HG03439 (cell line): ENCODE measurements around the gene FCHO1.

Experiments
- ATAC-seq: cut with Tn5 transposase; IDR thresholded peaks from one replicate; pipeline ENCODE4 v1.9.1; 2021; ENCODE audit warnings: mild to moderate bottlenecking, moderate library complexity; ENCODE audit not compliant: unreplicated experiment

FCHO1 gene

GRCh38 chr19:17734146-17734545 lies 17.1 kb upstream of the FCHO1 start:
- ATAC-seq: no peak

GRCh38 chr19:17735410-17735809 lies 15.9 kb upstream of the FCHO1 start:
- no peak for ATAC-seq

DNA sequence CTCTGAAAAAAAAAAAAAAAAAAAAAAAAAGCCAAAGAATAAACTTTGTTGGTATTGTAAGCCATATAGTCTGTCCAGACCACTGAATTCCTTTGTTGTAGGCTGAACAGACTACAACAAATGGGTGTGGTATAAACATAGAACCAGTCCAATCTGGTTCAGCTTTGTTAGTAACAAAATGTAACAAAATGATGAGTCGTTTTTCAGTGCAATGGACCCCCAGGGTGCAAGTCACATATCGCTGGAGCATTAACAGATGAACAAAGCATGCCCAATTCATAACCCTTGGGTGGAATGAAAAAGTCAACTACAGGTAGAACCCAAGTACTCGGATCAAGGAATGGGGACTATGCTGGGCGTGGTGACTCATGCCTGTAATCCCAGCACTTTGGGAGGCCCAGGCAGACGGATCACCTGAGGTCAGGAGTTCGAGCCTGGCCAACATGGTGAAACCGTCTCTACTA lies 13.6 kb upstream of the FCHO1 start:
- no peak for ATAC-seq

- no peak for ATAC-seq
These were observed 12.0 kb upstream of the FCHO1 start for GRCh38 chr19:17739121-17739875.

- no peak for ATAC-seq
These were observed 9.8 kb upstream of the FCHO1 start for GRCh38 chr19:17741456-17741855.

- no peak for ATAC-seq
These were observed 7.2 kb upstream of the FCHO1 start for GRCh38 chr19:17743874-17744580.

DNA sequence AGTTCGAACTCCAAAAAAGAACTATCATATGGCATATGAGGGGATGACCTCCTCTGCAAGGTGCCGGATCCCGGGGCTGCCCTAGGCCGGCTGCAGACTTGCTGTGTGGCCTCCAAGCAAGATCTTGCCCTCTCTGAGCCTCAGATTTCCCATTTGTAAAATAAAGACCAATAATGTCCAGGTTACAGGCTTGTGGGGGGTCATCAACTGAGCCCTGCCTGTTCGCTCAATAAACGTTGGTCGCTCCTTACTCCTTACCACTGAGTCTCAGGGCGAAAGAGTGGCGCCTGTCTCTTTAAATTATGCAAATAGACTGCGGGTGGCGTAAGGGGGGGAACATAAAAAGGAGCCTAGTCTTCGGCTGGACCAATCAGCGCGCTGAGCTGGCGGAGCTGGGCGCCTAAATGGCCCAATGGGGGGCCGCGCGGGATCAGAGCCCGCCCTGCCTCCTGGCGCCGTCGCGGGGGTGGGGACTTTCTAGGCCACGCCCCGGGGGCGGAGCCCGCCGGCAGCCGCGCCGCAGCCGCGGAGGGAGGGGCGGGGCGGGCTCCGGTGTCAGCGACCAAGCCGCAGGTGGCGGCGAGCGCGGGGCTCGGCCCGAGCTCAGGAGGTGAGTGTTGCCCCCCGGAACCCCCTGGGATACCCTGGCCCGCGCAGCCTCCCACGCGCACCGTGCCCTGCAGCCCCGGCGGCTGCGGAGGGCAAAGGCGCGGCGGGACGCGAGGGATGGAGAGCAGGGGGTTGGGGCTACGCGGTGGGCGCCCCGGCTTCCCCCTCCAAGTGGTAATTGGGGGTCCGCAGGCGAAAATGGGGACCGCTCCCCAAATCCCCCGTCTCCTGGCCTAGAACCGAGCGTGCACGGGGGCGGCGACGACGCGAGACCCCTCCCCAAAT lies 3.8 kb upstream of the FCHO1 start:
- ATAC-seq: peak; percentile 79

- no peak for ATAC-seq
These were observed 2.2 kb upstream of the FCHO1 start for GRCh38 chr19:17748884-17749638.

DNA sequence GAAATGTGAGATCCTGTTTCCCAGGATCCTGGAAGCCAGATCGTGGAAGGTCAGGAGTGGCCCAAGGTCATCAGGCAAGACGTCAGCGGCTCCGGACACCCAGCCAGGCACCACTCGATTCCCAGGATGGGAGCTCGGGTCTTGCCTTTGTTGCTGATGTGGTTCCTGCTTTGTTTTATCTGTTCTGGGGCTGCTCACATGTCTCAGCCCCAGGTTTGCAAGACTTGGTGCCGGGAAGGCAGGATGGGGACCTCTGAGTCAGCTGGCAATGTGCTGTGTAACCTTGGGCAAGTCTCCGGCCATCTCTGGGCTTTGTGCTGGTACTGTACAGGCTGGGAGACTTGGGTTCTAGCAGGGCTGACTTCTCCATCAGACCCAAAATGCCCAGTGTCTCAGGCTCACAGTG lies 1.4 kb upstream of the FCHO1 start:
- no peak for ATAC-seq

- ATAC-seq: no peak
These were observed 616 bp downstream of the FCHO1 start for GRCh38 chr19:17751912-17752273.

- no peak for ATAC-seq
These were observed 1.8 kb downstream of the FCHO1 start for GRCh38 chr19:17752865-17753639.

DNA sequence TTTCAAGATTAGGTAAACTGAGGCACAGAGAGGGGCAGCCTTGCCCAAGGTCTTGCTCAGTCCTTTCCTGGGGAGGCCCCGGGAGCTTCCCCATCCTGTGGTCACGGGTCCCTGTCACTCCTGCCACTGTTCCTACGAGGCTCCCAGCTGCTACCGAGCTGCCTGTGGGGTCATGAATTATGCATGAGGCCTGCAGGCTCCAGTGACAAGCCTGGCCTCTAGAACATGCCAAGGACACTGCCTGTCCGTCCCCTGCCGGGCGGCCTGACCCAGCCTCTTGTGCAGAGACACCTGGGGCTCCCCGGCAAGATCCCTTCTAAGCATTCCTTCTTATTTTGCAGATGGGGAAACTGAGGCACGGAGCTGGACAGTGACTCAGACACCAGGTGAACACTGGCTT lies 2.7 kb downstream of the FCHO1 start:
- ATAC-seq: no peak

DNA sequence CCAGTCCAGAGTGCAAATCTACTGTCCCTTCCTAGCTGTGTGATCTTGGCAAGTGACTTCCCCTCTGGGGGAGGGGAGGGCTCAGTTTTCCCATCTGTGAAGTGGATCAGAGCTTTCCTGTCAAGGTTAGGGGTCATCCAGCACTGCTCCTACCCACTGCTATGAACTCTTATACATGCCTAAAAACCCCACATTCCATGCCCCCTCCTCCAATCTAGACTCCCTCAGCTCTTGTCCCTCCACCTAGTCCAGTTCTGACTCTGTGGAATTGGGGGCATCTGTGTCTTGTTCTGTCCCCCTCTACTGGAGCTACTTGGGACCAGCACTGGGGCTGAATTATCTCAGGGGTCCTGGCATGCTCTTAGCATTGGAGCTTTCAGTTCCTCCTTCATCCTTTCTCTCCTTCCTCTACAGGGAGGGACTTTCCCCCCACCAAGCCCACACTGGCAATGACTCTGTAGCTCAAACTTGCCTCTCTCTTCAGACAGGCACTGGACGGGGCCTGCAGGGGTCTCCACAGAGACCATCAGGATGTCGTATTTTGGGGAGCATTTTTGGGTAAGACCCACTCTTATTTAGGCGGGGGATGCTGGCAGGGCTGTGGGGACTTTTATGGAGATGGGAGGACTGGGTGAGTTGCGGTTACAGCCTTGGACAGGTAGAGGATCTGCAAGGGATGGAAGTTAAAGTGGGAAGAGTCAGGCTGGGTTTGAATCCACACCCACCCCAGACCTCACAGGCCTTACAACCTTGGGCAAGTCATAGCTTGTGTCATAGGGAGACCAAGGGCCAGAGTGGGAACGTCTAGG lies 3.6 kb downstream of the FCHO1 start:
- ATAC-seq: no peak

- ATAC-seq: no peak
These were observed 4.2 kb downstream of the FCHO1 start for GRCh38 chr19:17755443-17755890.

DNA sequence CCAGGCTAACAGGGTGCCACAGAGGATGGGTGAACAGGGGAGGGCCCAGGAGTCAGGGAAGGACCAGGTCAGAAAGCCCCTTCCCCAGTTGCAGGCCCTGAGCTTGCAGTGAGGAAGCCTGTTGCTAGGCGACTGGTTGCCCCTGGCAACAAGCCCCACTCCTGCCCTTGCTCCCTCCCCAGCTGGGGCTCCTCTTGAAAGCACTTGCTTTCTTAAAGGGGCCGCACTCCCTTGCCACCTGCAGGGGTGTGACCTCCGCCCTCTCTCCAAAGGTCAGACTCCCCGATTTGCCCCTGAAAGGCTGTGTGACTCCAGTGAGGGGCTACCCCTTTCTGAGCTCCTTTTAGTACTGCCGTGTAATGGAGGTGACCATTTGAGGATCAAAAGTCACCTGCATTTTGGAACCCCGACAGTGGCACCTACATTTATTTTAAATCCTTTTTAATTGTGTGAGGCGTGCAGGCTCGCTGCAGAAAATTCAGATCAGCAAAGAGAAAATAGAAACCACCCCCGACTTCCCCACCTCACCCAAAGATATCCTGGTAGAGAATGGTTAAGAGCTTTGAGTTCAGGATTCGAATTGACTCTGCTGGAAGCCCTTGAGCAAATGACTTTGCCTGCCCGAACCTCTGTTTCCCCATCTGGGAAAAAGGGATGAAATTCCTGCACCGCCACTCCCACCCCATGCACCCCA lies 4.8 kb downstream of the FCHO1 start:
- ATAC-seq: no peak

DNA sequence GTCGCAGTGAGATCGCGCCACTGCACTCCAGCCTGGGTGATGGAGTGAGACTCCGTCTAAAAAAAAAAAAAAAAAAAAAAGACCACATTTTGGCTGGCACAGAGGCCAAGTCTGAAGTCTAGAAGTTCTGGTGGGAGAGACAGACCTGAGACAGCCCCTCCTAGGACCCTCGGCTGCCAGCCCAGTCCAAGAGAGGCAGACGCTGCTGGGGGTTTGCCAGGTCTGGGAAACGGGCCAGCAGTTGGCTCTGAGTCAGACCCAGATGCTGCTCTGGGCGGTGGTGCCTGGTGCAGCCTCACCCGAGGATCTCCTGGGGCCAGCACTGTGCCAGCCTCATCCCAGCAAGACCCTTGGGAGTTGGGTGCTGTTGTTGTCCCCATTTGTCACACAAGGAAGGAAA lies 5.8 kb downstream of the FCHO1 start:
- no peak for ATAC-seq

DNA sequence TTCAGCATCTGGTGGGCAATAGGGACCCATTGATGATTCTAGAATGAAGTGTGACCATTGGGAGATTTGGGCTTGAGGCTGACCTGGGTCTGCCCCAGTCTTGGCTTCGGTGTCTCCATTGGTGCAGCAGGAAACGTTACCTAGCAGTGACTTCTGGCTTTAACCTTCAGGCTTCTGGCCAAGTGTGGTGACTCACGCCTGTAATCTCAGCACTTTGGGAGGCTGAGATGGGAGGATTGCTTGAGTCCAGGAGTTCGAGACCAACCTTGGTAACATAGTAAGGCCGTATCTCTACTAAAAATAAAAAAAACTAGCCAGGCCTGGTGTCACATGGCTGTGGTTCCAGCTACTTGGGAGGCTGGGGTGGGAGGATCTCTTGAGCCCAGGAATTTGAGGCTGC lies 7.2 kb downstream of the FCHO1 start:
- ATAC-seq: no peak

DNA sequence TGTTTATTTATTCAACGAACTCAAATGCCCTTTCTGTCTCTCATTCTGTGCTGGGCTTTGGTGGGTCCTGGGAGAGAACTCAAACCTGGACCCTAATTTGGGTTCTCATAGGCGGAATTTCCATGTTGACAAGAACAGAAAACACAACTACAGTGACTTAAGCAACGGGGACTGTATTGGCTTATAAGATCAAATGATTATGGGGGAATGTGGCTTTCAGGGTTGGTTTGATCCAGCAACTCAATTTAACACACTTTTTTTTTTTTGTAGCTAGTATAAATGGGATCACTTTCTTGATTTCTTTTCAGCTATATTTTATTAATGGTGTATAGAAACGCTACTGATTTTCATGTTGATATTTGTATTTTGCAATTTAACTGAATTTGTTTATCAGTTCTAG lies 9.9 kb downstream of the FCHO1 start:
- ATAC-seq: no peak
